CD14-positive monocyte (primary cell): Measurements from ENCODE around the gene SMIM22. TPM values are rescaled to one million over a fixed set of nuclear protein-coding genes. Genes with fewer than 3 reads are reported as not detected.

Experiments used
- DNase-seq, 3 donors: peaks; one replicate each; pipeline ENCODE4 v3.0.0-alpha.2; 2011 to 2022
- H2AFZ ChIP-seq: 2 replicates; pipeline ENCODE4 v1.6.0; 2012; ENCODE audit warnings: mild to moderate bottlenecking, low read depth, low read length, inconsistent platforms; ENCODE audit not compliant: insufficient read depth, poor library complexity, severe bottlenecking
- H3K27ac ChIP-seq, 2 donors: 1 replicate in 1 of 2; 2 replicates in 1 of 2; pipeline ENCODE4 v1.5.1; 2012 to 2013; ENCODE audit warnings: low read length in 2 of 2, control low read depth in 1 of 2, inconsistent platforms in 1 of 2, low read depth in 1 of 2, mild to moderate bottlenecking in 1 of 2
- H3K27me3 ChIP-seq, 2 donors: one replicate each; pipeline versions ENCODE4 v1.6.0 to v1.6.1; 2011 to 2013; ENCODE audit warnings: low read length in 2 of 2; ENCODE audit not compliant: control insufficient read depth in 2 of 2, insufficient read depth in 2 of 2
- H3K36me3 ChIP-seq, 2 donors: replicated peaks in 1 of 2; 1 replicate in 1 of 2; 2 replicates in 1 of 2; pipeline versions ENCODE4 v1.5.1 to v1.6.1; 2012 to 2013; ENCODE audit warnings: low read length in 2 of 2, control low read depth in 1 of 2, inconsistent platforms in 1 of 2, mild to moderate bottlenecking in 1 of 2; ENCODE audit not compliant: insufficient read depth in 2 of 2, control insufficient read depth in 1 of 2
- H3K4me1 ChIP-seq, 2 donors: 1 replicate in 1 of 2; 2 replicates in 1 of 2; pipeline versions ENCODE4 v1.5.1 to v1.6.1; 2012 to 2013; ENCODE audit warnings: low read length in 2 of 2, control low read depth in 1 of 2, inconsistent platforms in 1 of 2, mild to moderate bottlenecking in 1 of 2, moderate library complexity in 1 of 2; ENCODE audit not compliant: insufficient read depth in 2 of 2, control insufficient read depth in 1 of 2
- H3K4me2 ChIP-seq: replicated peaks from 2 replicates; pipeline ENCODE3; 2012; ENCODE audit warnings: low read length, moderate library complexity, mild to moderate bottlenecking; ENCODE audit not compliant: poor library complexity, severe bottlenecking; ENCODE audit errors: extremely low read depth
- H3K4me3 ChIP-seq, 3 experiments: fragments of 200-600 bp in 1 of 3; sonication (generic) in 1 of 3; replicated peaks in 1 of 3; 1 replicate in 2 of 3; 2 replicates in 1 of 3; pipeline ENCODE4 v1.5.1; 2011 to 2013; ENCODE audit warnings: low read length in 3 of 3, mild to moderate bottlenecking in 3 of 3, control low read depth in 2 of 3, low read depth in 2 of 3, inconsistent platforms in 1 of 3, moderate library complexity in 1 of 3
- H3K79me2 ChIP-seq: 2 replicates; pipeline ENCODE4 v1.6.0; 2012; ENCODE audit warnings: mild to moderate bottlenecking, control low read depth, inconsistent platforms, low read length, moderate library complexity; ENCODE audit not compliant: insufficient read depth
- H3K9ac ChIP-seq: 2 replicates; pipeline ENCODE4 v1.6.0; 2017; ENCODE audit warnings: low read length, mild to moderate bottlenecking; ENCODE audit not compliant: insufficient read depth, poor library complexity, severe bottlenecking
- H3K9me3 ChIP-seq, 2 donors: replicated peaks in 1 of 2; 1 replicate in 1 of 2; 2 replicates in 1 of 2; pipeline versions ENCODE4 v1.5.1 to v1.6.1; 2012 to 2013; ENCODE audit warnings: low read length in 2 of 2, control low read depth in 1 of 2; ENCODE audit not compliant: control insufficient read depth in 1 of 2, insufficient read depth in 1 of 2
- H4K20me1 ChIP-seq: 2 replicates; pipeline ENCODE4 v1.6.0; 2012; ENCODE audit warnings: mild to moderate bottlenecking, low read length, control low read depth, moderate library complexity; ENCODE audit not compliant: insufficient read depth
- H3K27ac Mint-ChIP-seq, 7 donors: one replicate each; pipeline ENCODE4 v1.8.0; 2020; ENCODE audit warnings: mild to moderate bottlenecking in 7 of 7, mixed read lengths in 7 of 7, moderate library complexity in 6 of 7, inconsistent platforms in 2 of 7
- H3K27me3 Mint-ChIP-seq, 3 donors: one replicate each; pipeline ENCODE4 v1.8.0; 2021 to 2022; ENCODE audit warnings: low read depth in 3 of 3, mild to moderate bottlenecking in 3 of 3, mixed read lengths in 3 of 3, moderate library complexity in 3 of 3, inconsistent platforms in 1 of 3
- H3K36me3 Mint-ChIP-seq, 2 donors: one replicate each; pipeline ENCODE4 v1.8.0; 2020; ENCODE audit warnings: mixed read lengths in 2 of 2, inconsistent platforms in 1 of 2, mild to moderate bottlenecking in 1 of 2
- H3K4me1 Mint-ChIP-seq: one replicate; pipeline ENCODE4 v1.8.0; 2020; ENCODE audit warnings: mild to moderate bottlenecking, mixed read lengths
- H3K4me3 Mint-ChIP-seq, 2 donors: one replicate each; pipeline ENCODE4 v1.8.0; 2020; ENCODE audit warnings: mild to moderate bottlenecking in 2 of 2, mixed read lengths in 2 of 2, moderate library complexity in 1 of 2
- H3K9me3 Mint-ChIP-seq, 7 donors: one replicate each; pipeline ENCODE4 v1.8.0; 2020 to 2022; ENCODE audit warnings: mixed read lengths in 7 of 7, mild to moderate bottlenecking in 6 of 7, moderate library complexity in 6 of 7, inconsistent platforms in 2 of 7
- WGBS: methylation state at CpG from one replicate; pipeline ENCODE4 v1.1.5; 2013; ENCODE audit warnings: missing lambda C conversion rate; ENCODE audit not compliant: insufficient coverage; 5-methylcytosine and 5-hydroxymethylcytosine counted together
- intact Hi-C, 2 donors: fragments of 100-400 bp; cut with micrococcal nuclease; formaldehyde crosslinking; loops; one replicate each; pipeline versions ENCODE4 v1.15.0 to v1.15.1; 2023
- polyA plus RNA-seq, 3 donors: library from polyadenylated mRNA; depleted of rRNA in 1 of 3; unstranded in 2 of 3; stranded (reverse) in 1 of 3; fragments of 300-500 nt in 2 of 3; fragments of >200 nt in 1 of 3; fragmentation: Illumina TruSeq in 2 of 3; gene quantifications; 1 replicate in 2 of 3; 2 replicates in 1 of 3; pipeline ENCODE4 v1.2.3, GENCODE V29; 2012 to 2021
- TF ChIP-seq, protein P1 (sequence below): fragments of 200-600 bp; IDR thresholded peaks from one replicate; pipeline ENCODE4 v1.8.0; 2022; ENCODE audit warnings: antibody characterized with exemption, mild to moderate bottlenecking

Gene SMIM22
- polyA plus RNA-seq, 3 donors, result not detected

DNA sequence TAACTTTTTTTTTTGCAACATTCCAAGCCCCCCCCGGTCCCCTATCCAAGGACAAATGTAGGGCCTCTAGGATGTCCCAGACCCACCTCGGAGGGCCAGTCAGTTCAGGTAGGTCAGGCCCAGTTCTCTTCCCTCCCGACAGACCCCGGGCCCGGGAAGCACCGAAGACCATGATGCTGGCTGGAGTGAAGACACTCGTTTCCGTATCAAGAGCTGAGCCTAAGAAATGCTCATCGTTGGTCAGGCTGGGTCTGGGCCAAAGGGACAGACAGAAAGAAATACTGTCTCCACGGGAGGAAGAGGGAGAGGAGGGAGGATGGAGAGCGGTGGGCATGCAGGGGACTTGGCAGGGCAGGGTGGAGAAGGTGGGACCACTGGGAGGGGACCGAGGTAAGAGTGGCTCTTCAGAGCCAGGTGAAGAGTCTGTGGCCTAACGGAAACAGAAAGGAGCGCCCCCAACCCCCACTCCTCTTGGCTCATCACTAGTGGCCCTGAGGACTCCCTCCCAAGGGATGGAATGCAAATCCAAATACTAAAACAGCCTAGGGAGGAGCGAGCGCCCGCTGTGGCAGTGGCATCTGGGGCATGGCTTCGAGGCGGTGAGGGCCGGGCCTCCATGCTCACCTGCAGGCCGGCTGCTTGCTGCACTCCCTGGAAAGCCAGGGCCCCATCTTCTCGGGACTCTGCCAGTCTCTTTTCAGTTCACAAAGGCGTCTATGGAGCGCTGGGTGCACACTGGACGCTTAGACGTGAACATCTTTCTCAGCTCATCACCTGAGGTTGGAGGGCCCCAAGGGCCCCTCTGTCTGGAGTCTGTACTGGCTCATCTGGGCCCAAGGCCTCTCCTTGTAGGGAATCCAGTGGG is 9.0 kb downstream of the SMIM22 start:
- intact Hi-C loops, result loop anchor here (2.0 to 5.0 kb wide), 4 partner anchors 37 to 72 kb away; partner anchors contain the start of genes ANKS3 (in 2 of the 2), DNAAF8 (in 2 of the 2), GLYR1 (in 2 of the 2) and UBN1 (in 2 of the 2)
- Histone ChIP-seq H4K20me1 (no peaks in the 10 kb centered on the region), H3K4me3 (peak overlapping the region in 1 of 3 experiments; percentile 92), H3K4me2 (peak overlapping the region; percentile 98), H3K27ac (peak overlapping the region; percentile 77 to 86), H2AFZ (no peak overlapping the region), H3K4me1 (peaks cover 40 to 48% of the 10 kb centered on the region in 2 donors), H3K9ac (no peak overlapping the region), H3K79me2 (peaks cover 34% of the 10 kb centered on the region), H3K27me3 (no peaks in the 10 kb centered on the region), H3K36me3 (peaks cover 44 to 53% of the 10 kb centered on the region in 2 donors), H3K9me3 (no peaks in the 10 kb centered on the region)
- no peaks in the 10 kb centered on the region for H3K9me3 Mint-ChIP-seq
- TF ChIP-seq, protein P1, sequence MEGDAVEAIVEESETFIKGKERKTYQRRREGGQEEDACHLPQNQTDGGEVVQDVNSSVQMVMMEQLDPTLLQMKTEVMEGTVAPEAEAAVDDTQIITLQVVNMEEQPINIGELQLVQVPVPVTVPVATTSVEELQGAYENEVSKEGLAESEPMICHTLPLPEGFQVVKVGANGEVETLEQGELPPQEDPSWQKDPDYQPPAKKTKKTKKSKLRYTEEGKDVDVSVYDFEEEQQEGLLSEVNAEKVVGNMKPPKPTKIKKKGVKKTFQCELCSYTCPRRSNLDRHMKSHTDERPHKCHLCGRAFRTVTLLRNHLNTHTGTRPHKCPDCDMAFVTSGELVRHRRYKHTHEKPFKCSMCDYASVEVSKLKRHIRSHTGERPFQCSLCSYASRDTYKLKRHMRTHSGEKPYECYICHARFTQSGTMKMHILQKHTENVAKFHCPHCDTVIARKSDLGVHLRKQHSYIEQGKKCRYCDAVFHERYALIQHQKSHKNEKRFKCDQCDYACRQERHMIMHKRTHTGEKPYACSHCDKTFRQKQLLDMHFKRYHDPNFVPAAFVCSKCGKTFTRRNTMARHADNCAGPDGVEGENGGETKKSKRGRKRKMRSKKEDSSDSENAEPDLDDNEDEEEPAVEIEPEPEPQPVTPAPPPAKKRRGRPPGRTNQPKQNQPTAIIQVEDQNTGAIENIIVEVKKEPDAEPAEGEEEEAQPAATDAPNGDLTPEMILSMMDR, result no peak
- H3K27me3 Mint-ChIP-seq, result peaks cover 0 to 2% (median 0%) of the 10 kb centered on the region in 3 donors
- 75% methylated on average over 22 of the region's 26 CpGs for WGBS
- peak overlapping the region; percentile 87 to 89 for H3K4me3 Mint-ChIP-seq
- no peak for DNase-seq
- peak overlapping the region; percentile 86 to 97 (median 96) for H3K27ac Mint-ChIP-seq
- H3K4me1 Mint-ChIP-seq, result peaks cover 42% of the 10 kb centered on the region
- H3K36me3 Mint-ChIP-seq, result peaks cover 27 to 59% of the 10 kb centered on the region in 2 donors

DNA sequence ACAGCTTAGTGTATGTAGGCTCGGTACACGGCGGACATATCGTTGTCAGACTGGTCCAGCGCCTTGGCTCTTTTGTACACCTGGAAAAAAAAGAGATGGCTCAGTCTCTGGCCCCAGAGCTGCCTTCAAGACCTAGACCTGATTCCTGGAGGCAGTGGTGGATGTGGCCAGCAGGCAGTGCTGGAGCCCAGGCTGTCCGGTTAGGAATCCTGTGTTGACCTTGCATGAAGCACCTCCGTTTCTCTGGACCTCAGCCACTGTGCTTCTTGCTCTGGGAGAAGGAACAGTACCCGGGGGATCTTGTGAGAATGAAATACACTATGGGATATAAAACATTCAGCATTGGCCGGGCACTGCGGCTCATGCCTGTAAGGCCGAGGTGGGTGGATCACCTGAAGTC is 10.1 kb downstream of the SMIM22 start:
- H3K4me3 ChIP-seq, result no peak overlapping the region
- no peaks in the 10 kb centered on the region for H4K20me1 ChIP-seq
- no peaks in the 10 kb centered on the region for H3K27me3 ChIP-seq
- peaks cover 35 to 41% of the 10 kb centered on the region in 2 donors for H3K4me1 ChIP-seq
- Mint-ChIP-seq H3K27ac (peak overlapping the region in 6 of 7 donors; percentile 1 to 97 (median 76)), H3K36me3 (peaks cover 31 to 62% of the 10 kb centered on the region in 2 donors), H3K9me3 (peaks cover 0 to under 1% (median 0%) of the 10 kb centered on the region in 7 donors), H3K4me1 (peaks cover 37% of the 10 kb centered on the region), H3K27me3 (peaks cover 0 to 2% (median 0%) of the 10 kb centered on the region in 3 donors), H3K4me3 (no peak overlapping the region)
- no peak for DNase-seq
- no peak overlapping the region for H2AFZ ChIP-seq
- intact Hi-C loops, result no loop called here
- H3K36me3 ChIP-seq, result peaks cover 44 to 56% of the 10 kb centered on the region in 2 donors
- H3K4me2 ChIP-seq, result no peak overlapping the region
- no peak overlapping the region for H3K9ac ChIP-seq
- no peaks in the 10 kb centered on the region for H3K9me3 ChIP-seq
- TF ChIP-seq, protein P1, result no peak
- H3K27ac ChIP-seq, result peak overlapping the region in 1 of 2 donors; percentile 86
- 95% methylated on average over 8 of the region's 11 CpGs for WGBS
- peaks cover 23% of the 10 kb centered on the region for H3K79me2 ChIP-seq
